GM19468 (cell line): ENCODE results near the gene EVC.
"Not testable (repeated sequence)": the region's sequence is repeated elsewhere in the genome, so short reads cannot be mapped to it uniquely, and the experiment has no call there.

Experiments
- ATAC-seq: cut with Tn5 transposase; IDR thresholded peaks from one replicate; pipeline ENCODE4 v1.9.1; 2021; ENCODE audit warnings: mild to moderate bottlenecking, moderate library complexity, moderate number of reproducible peaks; ENCODE audit not compliant: unreplicated experiment; ENCODE audit errors: extremely low read depth

The EVC gene

GRCh38 chr4:5808081-5808741 is 97.2 kb downstream of the EVC start:
- ATAC-seq: no peak

- ATAC-seq: no peak
These were observed 98.3 kb downstream of the EVC start for GRCh38 chr4:5809216-5809776.

- ATAC-seq: no peak
These were observed 99.2 kb downstream of the EVC start for GRCh38 chr4:5810151-5810550.

GRCh38 chr4:5810770-5811430 is 99.9 kb downstream of the EVC start:
- no peak for ATAC-seq

- not testable (repeated sequence) for ATAC-seq
These were observed 101.1 kb downstream of the EVC start for GRCh38 chr4:5812057-5812456.

- no peak for ATAC-seq
These were observed 101.7 kb downstream of the EVC start for GRCh38 chr4:5812506-5813229.

GRCh38 chr4:5813882-5814255 is 102.9 kb downstream of the EVC start:
- no peak for ATAC-seq

GRCh38 chr4:5814421-5814820 is 103.4 kb downstream of the EVC start:
- no peak for ATAC-seq

- ATAC-seq: no peak
These were observed 104.6 kb downstream of the EVC start for GRCh38 chr4:5815641-5816040.

GRCh38 chr4:5816101-5816500 is 105.1 kb downstream of the EVC start:
- ATAC-seq: no peak

- no peak for ATAC-seq
These were observed 105.9 kb downstream of the EVC start for GRCh38 chr4:5816851-5817375.

- no peak for ATAC-seq
These were observed 110.8 kb downstream of the EVC start for GRCh38 chr4:5821665-5822358.

GRCh38 chr4:5822619-5823018 is 111.6 kb downstream of the EVC start:
- ATAC-seq: no peak

- no peak for ATAC-seq
These were observed 112.7 kb downstream of the EVC start for GRCh38 chr4:5823542-5824211.

GRCh38 chr4:5824227-5824626 is 113.2 kb downstream of the EVC start:
- ATAC-seq: no peak

- ATAC-seq: no peak
These were observed 113.6 kb downstream of the EVC start for GRCh38 chr4:5824635-5825034.

- no peak for ATAC-seq
These were observed 114.5 kb downstream of the EVC start for GRCh38 chr4:5825321-5826041.

GRCh38 chr4:5826437-5827107 is 115.6 kb downstream of the EVC start:
- ATAC-seq: no peak
